GM19455 (cell line): ENCODE data around the gene MYMK.

Experiments used
- ATAC-seq: cut with Tn5 transposase; IDR thresholded peaks from one replicate; pipeline ENCODE4 v1.9.1; 2021; ENCODE audit not compliant: unreplicated experiment

The MYMK gene

GRCh38 chr9:133536080-133536479 is 11.3 kb upstream of the MYMK start:
- ATAC-seq: no peak

GRCh38 chr9:133535306-133535877 is 10.6 kb upstream of the MYMK start:
- ATAC-seq: no peak

GRCh38 chr9:133534346-133535291 is 9.9 kb upstream of the MYMK start, which contains the start of gene ADAMTSL2:
Gene ADAMTSL2, plus strand, starts transcription at chr9:133534704. Its CDS starts 2,009 bp downstream, at chr9:133536713.
- no peak for ATAC-seq

- no peak for ATAC-seq
These were observed 9.1 kb upstream of the MYMK start for GRCh38 chr9:133533857-133534256.

GRCh38 chr9:133532937-133533668 is 8.3 kb upstream of the MYMK start:
- no peak for ATAC-seq

GRCh38 chr9:133531293-133531692 is 6.5 kb upstream of the MYMK start:
- ATAC-seq: no peak

GRCh38 chr9:133529874-133530273 is 5.1 kb upstream of the MYMK start:
- ATAC-seq: no peak

- no peak for ATAC-seq
These were observed 4.7 kb upstream of the MYMK start for GRCh38 chr9:133529457-133529856.

- no peak for ATAC-seq
These were observed 4.1 kb upstream of the MYMK start for GRCh38 chr9:133528876-133529241.

GRCh38 chr9:133528001-133528875 is 3.5 kb upstream of the MYMK start:
- ATAC-seq: no peak

- no peak for ATAC-seq
These were observed 2.7 kb upstream of the MYMK start for GRCh38 chr9:133527444-133527920.

GRCh38 chr9:133526721-133527321 is 2.1 kb upstream of the MYMK start:
- ATAC-seq: no peak

GRCh38 chr9:133525677-133526076 is 918 bp upstream of the MYMK start:
- no peak for ATAC-seq

GRCh38 chr9:133524146-133524545 is 613 bp downstream of the MYMK start:
- no peak for ATAC-seq

- ATAC-seq: no peak
These were observed 1.7 kb downstream of the MYMK start for GRCh38 chr9:133523106-133523505.

GRCh38 chr9:133522073-133522910 is 2.5 kb downstream of the MYMK start:
- no peak for ATAC-seq

GRCh38 chr9:133521122-133522072 is 3.4 kb downstream of the MYMK start:
- no peak for ATAC-seq
